Measurements from ENCODE around the gene SLC30A1. TPM values are rescaled to one million over a fixed set of nuclear protein-coding genes. Genes with fewer than 3 reads are reported as not detected.

Gene SLC30A1
- total RNA-seq, 1 donor from 2014 or later, result 33.6 TPM

GRCh38 chr1:211607754-211608473 lies 29.0 kb upstream of the SLC30A1 start:
- DNase-seq (ENCODE audit: low spot score), result no peak

DNA sequence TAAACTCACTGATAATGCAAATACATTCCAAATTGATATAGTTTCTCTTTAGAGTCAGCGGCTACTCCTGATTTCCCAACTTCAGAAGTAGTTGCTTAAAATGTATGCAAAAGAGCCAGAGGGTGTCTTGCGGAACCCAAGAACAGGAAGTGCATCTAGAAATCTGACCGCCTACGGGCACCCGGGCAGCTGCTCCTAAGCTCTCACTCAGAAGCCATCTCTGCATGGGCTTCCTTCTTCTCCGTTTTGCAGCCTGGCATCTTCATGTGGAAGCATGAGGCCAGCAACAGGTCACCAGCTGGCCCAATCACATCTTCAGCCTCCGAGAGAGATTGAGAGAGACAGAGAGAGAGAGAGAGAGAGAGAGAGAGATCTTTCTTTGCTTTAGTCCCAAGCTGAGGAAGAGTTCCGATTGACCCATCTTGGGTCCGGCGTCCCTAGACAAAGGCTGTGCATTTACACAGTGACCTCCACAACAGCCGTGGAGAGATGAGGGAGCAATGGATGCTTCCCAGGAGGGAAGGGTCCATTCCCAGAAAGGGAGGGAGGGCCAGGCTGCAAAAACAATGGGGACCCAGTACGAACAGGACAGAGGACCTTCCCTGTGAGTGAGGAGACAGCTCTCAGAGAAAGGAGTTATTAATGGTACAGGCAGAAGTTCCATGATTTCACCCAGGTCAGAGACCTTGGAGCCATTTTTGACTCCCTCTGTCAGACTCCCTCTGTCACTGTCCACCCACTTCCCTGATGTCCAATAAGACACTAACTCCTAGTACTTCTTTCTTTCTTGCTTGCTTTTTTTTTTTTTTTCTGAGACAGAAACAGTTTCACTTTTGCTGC lies 28.2 kb upstream of the SLC30A1 start:
- DNase-seq (ENCODE audit: low spot score), result no peak

GRCh38 chr1:211606332-211606913 lies 27.5 kb upstream of the SLC30A1 start:
- DNase-seq (ENCODE audit: low spot score), result no peak

DNA sequence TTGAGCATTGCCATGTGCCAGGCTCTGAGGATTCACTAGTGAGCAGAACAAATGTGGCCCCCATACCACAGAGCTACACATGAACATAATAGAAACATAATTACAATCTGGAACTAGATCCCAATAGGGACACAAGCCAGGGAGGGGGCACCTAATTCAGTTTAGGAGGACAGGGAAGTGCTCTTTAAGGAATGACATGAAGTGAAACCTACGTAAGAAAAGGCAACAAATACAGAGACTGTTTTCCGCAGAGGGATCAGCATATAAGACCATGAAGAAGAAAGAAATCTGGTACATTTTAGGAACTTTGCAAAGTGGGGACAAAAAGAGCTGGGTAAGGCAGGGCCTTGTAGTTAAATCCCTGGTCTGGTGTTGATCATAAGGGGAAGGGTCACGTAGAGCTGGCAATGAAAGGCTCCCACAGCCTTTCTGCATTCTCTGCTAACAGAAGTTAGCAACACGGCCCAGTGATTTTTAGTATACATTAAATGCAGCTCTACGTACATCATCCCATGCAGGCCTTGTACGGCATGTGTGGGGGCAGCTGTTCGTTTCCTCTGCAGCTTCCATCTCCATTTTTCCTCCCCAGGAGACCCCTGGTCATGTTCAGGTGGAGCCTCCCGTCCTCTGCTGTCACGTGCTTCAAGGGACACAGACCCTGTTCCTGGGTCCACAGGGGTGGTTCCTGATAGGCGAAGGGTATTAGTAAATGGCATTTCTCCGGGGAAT lies 26.8 kb upstream of the SLC30A1 start:
- no peak for DNase-seq (ENCODE audit: low spot score)

- DNase-seq (ENCODE audit: low spot score), result no peak
These were observed 26.1 kb upstream of the SLC30A1 start for GRCh38 chr1:211605034-211605433.

DNA sequence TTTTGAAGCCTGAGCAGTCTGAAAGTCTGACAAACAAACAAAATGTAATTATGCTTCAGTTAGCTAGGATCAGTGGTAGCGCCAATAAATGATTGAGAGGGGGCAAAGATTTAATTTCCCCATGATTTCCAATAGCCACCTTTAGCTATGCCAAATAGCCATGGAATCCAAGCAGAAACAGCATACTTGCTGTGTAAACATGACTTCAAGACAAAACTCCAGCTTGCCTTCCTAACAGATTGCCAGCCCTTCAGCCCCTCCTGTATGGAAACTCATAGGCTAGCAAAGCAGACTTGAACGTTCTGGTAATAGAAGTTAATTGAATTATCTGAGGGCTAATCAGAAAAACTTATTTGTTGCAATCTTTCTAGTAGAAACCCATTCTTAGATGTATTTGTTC lies 25.6 kb upstream of the SLC30A1 start:
- no peak for DNase-seq (ENCODE audit: low spot score)

GRCh38 chr1:211603713-211604112 lies 24.8 kb upstream of the SLC30A1 start:
- no peak for DNase-seq (ENCODE audit: low spot score)

DNA sequence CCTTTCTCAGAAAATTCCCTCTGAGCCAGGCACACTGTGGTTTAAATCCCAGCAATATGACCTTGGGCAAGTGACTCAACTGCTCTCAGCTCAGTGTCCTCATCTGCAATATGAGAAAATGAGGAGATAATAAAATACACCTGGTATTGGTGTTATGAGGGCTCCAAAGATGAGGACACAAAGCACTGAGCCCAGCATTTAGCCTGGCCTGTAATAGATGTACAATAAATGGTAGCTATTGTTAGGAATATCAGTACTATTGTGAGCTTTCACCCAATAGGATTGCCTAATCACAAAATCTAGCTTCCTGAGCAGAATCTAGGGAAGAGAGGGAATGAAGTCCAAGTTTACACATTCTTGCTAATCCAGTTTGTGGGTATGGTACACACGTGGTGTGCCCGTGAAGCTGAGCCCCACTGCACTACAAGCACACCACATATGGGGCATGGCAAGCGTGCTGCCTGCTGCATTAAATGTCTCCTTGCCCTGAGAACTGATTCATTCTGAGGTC lies 24.3 kb upstream of the SLC30A1 start:
- DNase-seq (ENCODE audit: low spot score), result no peak

DNA sequence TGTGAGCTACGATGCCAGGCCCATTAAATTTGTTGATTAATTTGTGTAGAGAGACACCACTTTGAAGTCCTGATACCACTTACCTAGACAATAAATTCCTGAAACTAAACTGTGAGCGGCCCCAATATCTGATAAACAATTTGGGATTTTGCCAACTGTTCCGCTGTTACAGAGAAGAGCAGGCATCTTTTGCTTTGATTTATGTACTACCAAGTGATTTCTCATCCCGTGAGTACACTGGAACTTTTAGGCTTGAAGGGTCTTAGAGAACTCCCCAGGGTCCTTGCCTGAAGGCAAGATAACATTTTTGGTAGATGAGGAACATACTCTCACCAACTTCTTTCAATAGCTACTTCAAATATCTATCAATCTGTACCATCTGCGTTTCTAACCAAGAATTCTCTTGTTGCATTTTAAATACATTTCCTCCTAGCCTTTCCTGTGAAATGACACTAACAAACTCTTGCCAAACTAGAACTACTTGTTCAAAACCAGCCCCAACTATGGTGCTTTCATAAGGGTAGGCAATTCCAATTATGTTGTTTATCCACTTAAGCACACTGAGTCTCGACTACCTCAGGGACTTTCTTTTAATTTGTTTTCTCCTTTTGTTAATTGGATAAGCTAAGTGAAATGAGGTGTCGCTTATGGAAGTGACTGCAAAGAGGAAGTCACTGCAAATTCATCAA lies 23.2 kb upstream of the SLC30A1 start:
- DNase-seq (ENCODE audit: low spot score), result no peak

DNA sequence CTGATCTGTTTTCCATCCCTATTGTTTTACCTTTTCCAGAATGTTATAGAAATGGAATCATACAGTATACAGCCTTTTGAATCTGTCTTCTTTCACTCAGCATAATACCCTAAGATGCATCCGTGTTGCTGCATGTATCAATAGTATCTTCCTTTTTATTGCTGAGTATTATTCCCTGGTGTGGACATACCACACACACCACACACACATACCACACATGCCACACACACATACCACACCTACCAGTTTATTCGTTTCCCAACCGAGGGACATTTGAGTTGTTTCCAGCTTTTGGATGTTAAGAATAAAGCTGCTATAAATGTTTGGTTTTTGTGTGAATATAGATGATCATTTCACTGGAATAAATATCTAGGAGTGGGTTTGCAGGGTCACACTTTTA lies 22.2 kb upstream of the SLC30A1 start:
- DNase-seq (ENCODE audit: low spot score), result no peak

DNA sequence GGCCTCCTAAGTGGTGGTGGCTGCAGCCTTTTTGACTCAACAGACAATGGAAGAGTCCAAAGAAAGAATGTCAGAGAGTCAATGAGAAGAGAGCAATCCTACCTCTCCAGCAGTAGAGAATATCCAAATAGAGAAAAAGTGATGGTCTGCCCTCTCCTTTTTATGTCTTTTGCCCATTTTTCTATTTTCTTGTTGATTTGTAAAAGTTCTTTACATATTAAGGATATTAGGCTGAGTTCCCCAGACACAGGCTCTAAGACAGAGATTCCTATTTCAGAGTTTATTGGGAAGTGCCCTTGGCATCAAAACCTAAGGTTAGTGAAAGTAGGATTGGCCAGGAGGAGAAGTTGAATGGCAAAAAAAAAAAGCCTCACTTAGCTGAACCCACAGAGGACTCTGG lies 20.3 kb upstream of the SLC30A1 start:
- DNase-seq (ENCODE audit: low spot score), result no peak

DNA sequence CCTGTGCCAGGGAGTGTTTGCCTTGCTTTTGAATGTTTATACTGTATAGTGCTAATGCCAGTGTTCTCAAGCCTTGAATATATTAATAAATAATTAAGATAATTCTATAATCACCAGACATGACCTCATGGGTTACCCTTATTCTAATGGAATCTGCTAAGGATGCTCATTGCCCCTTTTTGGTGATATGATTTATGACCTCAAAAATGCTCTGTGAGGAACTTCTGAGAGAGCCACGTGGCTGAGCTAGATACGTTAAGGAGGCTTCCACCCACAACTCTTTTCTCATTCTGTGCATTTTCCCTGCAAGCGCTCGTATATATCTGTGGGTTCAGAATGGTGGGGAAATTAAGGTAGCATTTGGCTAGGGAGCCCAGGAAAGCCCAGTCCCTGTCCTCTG lies 19.6 kb upstream of the SLC30A1 start:
- DNase-seq (ENCODE audit: low spot score), result no peak

- no peak for DNase-seq (ENCODE audit: low spot score)
These were observed 17.6 kb upstream of the SLC30A1 start for GRCh38 chr1:211596418-211597181.

DNA sequence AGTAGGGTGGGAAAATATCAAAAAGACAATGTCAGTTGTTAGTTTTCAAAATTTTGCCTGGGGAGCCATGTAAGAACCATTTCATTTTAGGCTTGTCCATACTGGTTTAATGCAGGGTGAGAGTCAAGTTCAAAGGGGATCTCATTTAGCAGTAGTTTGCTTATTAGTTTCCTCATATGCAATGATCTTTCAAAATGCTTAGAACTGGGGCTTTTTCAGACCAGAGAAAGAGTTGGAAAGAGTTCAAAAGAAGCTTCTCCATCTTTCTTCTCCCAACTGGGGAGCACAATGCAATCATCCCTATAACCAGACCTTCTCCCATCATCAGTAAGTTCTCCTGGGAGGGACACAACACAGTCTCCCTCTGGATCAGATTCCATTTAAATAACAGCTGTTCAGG lies 16.5 kb upstream of the SLC30A1 start:
- DNase-seq (ENCODE audit: low spot score), result no peak

DNA sequence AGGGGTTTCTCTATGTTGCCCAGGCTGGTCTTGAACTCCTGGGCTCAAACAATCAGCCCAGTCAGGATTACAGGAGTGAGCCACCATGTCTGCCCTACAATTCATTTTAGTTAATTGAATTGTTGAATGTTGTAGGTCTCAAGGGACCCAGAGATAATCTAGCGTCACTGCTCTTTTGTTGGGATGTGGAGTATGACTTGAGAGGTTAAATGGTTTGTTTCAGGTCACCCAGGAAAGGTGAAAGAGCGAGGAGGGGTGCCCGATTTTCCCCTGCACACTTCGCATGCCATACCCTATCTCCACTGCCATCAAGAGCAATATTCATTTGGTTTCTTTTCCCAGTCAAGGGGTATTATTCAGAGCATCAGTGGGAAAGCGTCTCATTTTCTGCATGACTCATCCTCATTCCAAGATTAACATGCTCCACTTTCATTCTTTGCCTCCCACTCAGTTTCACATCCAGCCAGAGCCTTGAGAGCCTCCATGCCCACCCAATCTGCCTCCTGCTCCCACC lies 13.1 kb upstream of the SLC30A1 start:
- DNase-seq (ENCODE audit: low spot score), result no peak

DNA sequence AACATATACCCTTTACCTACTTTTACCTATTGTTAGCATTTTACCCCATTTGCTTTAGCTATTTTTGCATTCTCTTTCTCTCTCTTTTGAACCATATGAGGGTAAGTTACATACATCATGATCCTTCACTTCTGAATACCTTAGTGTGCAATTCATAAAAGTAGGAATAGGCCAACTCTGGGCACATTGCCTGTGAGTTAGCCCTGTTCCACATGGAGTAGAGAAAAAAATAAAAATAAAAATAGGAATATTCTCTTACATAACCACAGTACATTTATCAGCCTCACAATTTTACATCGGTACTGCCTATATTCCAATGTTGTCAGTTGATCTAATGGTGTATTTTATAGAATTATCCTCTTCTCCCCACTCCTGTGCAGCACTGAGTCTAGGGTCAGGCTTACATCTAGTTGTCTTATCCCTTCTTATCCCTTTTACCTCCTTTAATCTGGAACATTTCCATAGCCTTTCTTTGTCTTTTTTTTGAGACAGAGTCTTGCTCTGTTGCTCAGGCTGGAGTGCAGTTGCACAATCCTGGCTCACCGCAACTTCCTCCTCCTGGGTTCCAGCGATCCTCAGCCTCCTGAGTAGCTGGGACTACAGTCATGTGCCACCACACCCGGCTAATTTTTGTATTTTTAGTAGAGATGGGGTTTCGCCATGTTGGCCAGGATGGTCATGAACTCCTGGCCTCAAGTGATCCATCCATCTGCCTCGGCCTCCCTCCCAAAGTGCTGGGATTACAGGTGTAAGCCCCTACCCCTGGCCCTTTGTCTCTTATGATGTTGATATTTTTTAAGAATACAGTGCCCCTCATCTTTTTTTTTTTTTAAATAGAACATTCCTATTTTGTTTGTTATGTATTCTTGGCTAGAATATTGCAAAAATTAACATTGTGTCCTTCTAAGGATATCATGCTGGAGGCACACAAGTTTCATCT lies 11.1 kb upstream of the SLC30A1 start:
- no peak for DNase-seq (ENCODE audit: low spot score)

DNA sequence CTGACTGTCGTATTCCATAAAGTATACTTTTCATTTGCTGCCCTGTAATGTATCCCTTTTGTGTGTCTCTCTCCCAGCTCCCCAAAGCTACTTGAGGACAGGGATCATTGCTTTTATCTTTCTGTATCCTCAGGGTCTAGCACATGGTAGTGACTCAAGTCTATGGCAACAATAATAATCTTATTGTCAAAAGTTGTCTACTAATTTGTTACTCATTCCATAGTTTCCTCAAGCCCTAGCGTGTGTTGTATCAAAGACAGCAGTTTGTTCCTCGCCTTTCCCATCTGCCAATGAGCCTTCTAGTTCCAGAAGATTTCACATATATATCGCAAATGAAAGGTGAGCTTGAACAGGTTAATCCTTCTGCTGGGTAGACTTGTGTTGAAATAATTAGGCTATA lies 9.8 kb upstream of the SLC30A1 start:
- no peak for DNase-seq (ENCODE audit: low spot score)

DNA sequence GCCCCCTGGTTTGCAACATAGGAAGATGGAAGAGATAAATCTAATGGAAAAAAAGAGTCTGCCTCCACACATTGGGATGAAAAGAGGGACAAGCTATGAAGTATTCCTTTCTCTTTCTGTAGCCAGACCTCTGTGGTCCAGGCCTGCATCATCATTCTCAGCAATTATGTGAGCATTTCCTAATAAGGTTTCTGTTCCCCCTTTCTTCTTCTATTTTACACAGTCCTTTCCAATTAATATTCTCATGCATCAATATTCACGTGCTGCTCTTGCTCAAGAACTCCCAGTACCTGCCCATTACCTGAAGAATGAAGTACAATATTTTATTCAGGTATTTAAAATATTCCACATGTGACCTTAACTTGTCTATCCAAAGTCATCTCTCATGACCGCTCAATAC lies 8.2 kb upstream of the SLC30A1 start:
- DNase-seq (ENCODE audit: low spot score), result no peak

GRCh38 chr1:211586538-211586937 lies 7.6 kb upstream of the SLC30A1 start:
- no peak for DNase-seq (ENCODE audit: low spot score)

Measured in mesenteric fat pad (tissue), 1 donor.